K562 (cell line): ENCODE results near the gene SLC22A12. TPM values are rescaled to one million over a fixed set of nuclear protein-coding genes. Genes with fewer than 3 reads are reported as not detected.

Experiments used
- ATAC-seq: fragments of 200-7000 bp; cut with Tn5 transposase; 3 replicates; pipeline ENCODE4 v1.9.1; 2020; ENCODE audit warnings: moderate library complexity
- BruUV-seq: library from RNA; stranded (reverse); fragments of 400-500 nt; replicated peaks from 2 replicates; lab custom pipeline; 2021; lab: Mats Ljungman, UMichigan
- CTCF ChIA-PET: fragments of 300-600 bp; formaldehyde crosslinking; extraction: SDS; loops from one replicate; lab custom pipeline; 2021; ENCODE audit warnings: low intra/inter-chr PET ratio; lab: Yijun Ruan, JAX
- POLR2A ChIA-PET: fragments of 300-600, 350-650 bp; sonication (Branson Sonifier 250); formaldehyde crosslinking; extraction: SDS; loops from one replicate; lab custom pipeline; 2021; ENCODE audit warnings: antibody characterized with exemption, inconsistent platforms; lab: Yijun Ruan, JAX
- DNase-seq, 4 experiments: peaks; one replicate each; pipeline versions ENCODE4 v3.0.0 to v3.0.0-alpha.2; 2011 to 2018; ENCODE audit warnings: low spot score in 3 of 4, mixed read lengths in 3 of 4; ENCODE audit errors: extremely low read depth in 1 of 4
- FAIRE-seq: peaks from 2 replicates; lab custom pipeline; 2011; peaks lifted over from hg19 to GRCh38; lab: Jason Lieb, UNC
- H2AFZ ChIP-seq: 2 replicates; pipeline ENCODE4 v1.6.0; 2011; ENCODE audit warnings: low read depth, low read length, control low read depth, inconsistent platforms
- H3K27ac ChIP-seq: fragments of 200-600 bp; 3 replicates; pipeline ENCODE4 v1.8.0; 2011; ENCODE audit warnings: low read depth, mild to moderate bottlenecking, control low read depth, inconsistent platforms, low read length, moderate library complexity, mixed read lengths; ENCODE audit errors: extremely low read depth
- H3K27me3 ChIP-seq, 2 experiments: fragments of 300-600 bp in 1 of 2; 2 replicates in 1 of 2; 3 replicates in 1 of 2; pipeline versions ENCODE4 v1.6.0 to v1.8.0; 2011; ENCODE audit warnings: inconsistent platforms in 2 of 2, low read length in 2 of 2, mild to moderate bottlenecking in 1 of 2, mixed read lengths in 1 of 2, moderate library complexity in 1 of 2; ENCODE audit not compliant: control insufficient read depth in 2 of 2, insufficient read depth in 2 of 2
- H3K36me3 ChIP-seq: fragments of 300-600 bp; 3 replicates; pipeline ENCODE4 v1.8.0; 2011; ENCODE audit warnings: mild to moderate bottlenecking, low read length, inconsistent platforms; ENCODE audit not compliant: control insufficient read depth, insufficient read depth
- H3K4me1 ChIP-seq, 2 experiments: fragments of 200-600 bp in 1 of 2; replicated peaks in 1 of 2; 2 replicates in 1 of 2; 3 replicates in 1 of 2; pipeline versions ENCODE4 v1.5.1 to v1.8.0; 2011; ENCODE audit warnings: inconsistent platforms in 2 of 2, low read length in 2 of 2, mild to moderate bottlenecking in 1 of 2, mixed read lengths in 1 of 2, moderate library complexity in 1 of 2; ENCODE audit not compliant: control insufficient read depth in 2 of 2, insufficient read depth in 2 of 2
- H3K4me2 ChIP-seq: 2 replicates; pipeline ENCODE4 v1.6.1; 2011; ENCODE audit warnings: low read length, control low read depth, inconsistent platforms, mixed read lengths; ENCODE audit not compliant: insufficient read depth
- H3K4me3 ChIP-seq: fragments of 200-600 bp; sonication (generic), shearing (Covaris generic); 2 replicates; pipeline ENCODE4 v1.5.1; 2016; ENCODE audit warnings: control low read depth, inconsistent platforms
- H3K79me2 ChIP-seq: fragments of 200-600 bp; 3 replicates; pipeline ENCODE4 v1.8.0; 2011; ENCODE audit warnings: low read length, inconsistent platforms; ENCODE audit not compliant: control insufficient read depth, insufficient read depth
- H3K9ac ChIP-seq, 2 experiments: 2 replicates each; pipeline versions ENCODE4 v1.6.0 to v1.6.1; 2011; ENCODE audit warnings: low read depth in 2 of 2, low read length in 2 of 2, control low read depth in 1 of 2, inconsistent platforms in 1 of 2, mild to moderate bottlenecking in 1 of 2, mixed read lengths in 1 of 2; ENCODE audit not compliant: insufficient read depth in 1 of 2
- H3K9me1 ChIP-seq: one replicate; pipeline ENCODE4 v1.6.0; 2011; ENCODE audit warnings: inconsistent platforms, mild to moderate bottlenecking, low read length, moderate library complexity; ENCODE audit not compliant: control insufficient read depth, insufficient read depth
- H3K9me3 ChIP-seq: replicated peaks from 2 replicates; pipeline ENCODE4 v1.5.1; 2011; ENCODE audit warnings: low read depth, low read length, inconsistent platforms; ENCODE audit not compliant: control insufficient read depth, insufficient read depth
- H4K20me1 ChIP-seq: replicated peaks from 2 replicates; pipeline ENCODE4 v1.6.1; 2011; ENCODE audit warnings: low read length, inconsistent platforms, mixed read lengths; ENCODE audit not compliant: control insufficient read depth, insufficient read depth
- ASH1L ChIP-seq: fragments of 450-650 bp; IDR thresholded peaks from 2 replicates; pipeline ENCODE4 v1.6.1; 2018; ENCODE audit warnings: borderline replicate concordance, mild to moderate bottlenecking, low read depth; ENCODE audit not compliant: partially characterized antibody
- DPF2 ChIP-seq: fragments of 450-650 bp; IDR thresholded peaks from 2 replicates; pipeline ENCODE4 v1.6.1; 2016
- ETV5 ChIP-seq: sonication (generic); formaldehyde crosslinking; IDR thresholded peaks from 2 replicates; pipeline ENCODE4 v1.4.0; 2020; ENCODE audit warnings: low read depth, mild to moderate bottlenecking, missing genetic modification reagents
- FUS ChIP-seq: fragments of 200-400 bp; formaldehyde crosslinking; optimal IDR thresholded peaks from 2 replicates; pipeline ENCODE3; 2017; ENCODE audit warnings: low read depth, low read length
- KLF10 ChIP-seq: fragments of 250-450 bp; sonication (Bioruptor Pico); IDR thresholded peaks from 2 replicates; pipeline ENCODE4 v1.6.1; 2021; ENCODE audit warnings: matching md5 sums
- NFIX ChIP-seq: fragments of 250-450 bp; sonication (Bioruptor Pico); IDR thresholded peaks from 2 replicates; pipeline ENCODE4 v1.4.0; 2020; ENCODE audit warnings: low read depth, mild to moderate bottlenecking, moderate library complexity
- SREBF1 ChIP-seq: fragments of 150-350 bp; IDR thresholded peaks from 2 replicates; pipeline ENCODE4 v1.6.1; 2014; ENCODE audit warnings: antibody characterized with exemption, low read depth, low read length, borderline replicate concordance
- ZBTB17 ChIP-seq: fragments of 450-650 bp; formaldehyde crosslinking; IDR thresholded peaks from 2 replicates; pipeline ENCODE4 v1.4.0; 2020; ENCODE audit warnings: mild to moderate bottlenecking
- WGBS: fragments of 100-300 bp; shearing (Covaris generic); methylation state at CpG from one replicate; pipeline ENCODE4 v1.1.6; 2016; ENCODE audit warnings: low coverage, mixed read lengths; ENCODE audit not compliant: insufficient coverage; ENCODE audit errors: missing lambda C conversion rate; 5-methylcytosine and 5-hydroxymethylcytosine counted together
- in situ Hi-C: fragments of 300-500 bp; cut with MboI; formaldehyde crosslinking; loops from 4 replicates; pipeline ENCODE4 v1.15.0; 2018; ENCODE audit warnings: inconsistent platforms, mixed read lengths
- intact Hi-C: fragments of 100-400 bp; cut with micrococcal nuclease; formaldehyde crosslinking; loops from 2 replicates; pipeline ENCODE4 v1.14.2; 2022
- polyA plus RNA-seq, 8 experiments: library from polyadenylated mRNA; depleted of rRNA in 4 of 8; stranded (reverse) in 5 of 8; unstranded in 3 of 8; fragments of >200 nt; fragmentation: Nextera tagmentation in 2 of 8; fragmentation: Illumina TruSeq in 1 of 8; extraction: Ambion mirVana in 2 of 8; extraction: Trizol in 1 of 8; gene quantifications; 2 replicates each; pipeline versions ENCODE4 v1.2.1 to v1.2.3, GENCODE V29; 2011 to 2014; ENCODE audit warnings: inconsistent platforms in 1 of 8, missing spikeins in 1 of 8
- total RNA-seq, 7 experiments: library from RNA; depleted of rRNA in 6 of 7; stranded (reverse); fragments of >200 nt in 6 of 7; fragmentation: Illumina TruSeq in 2 of 7; extraction: Trizol in 2 of 7; gene quantifications; 2 replicates each; pipeline versions ENCODE4 v1.2.1 to v1.2.3, GENCODE V29; 2011 to 2021; ENCODE audit warnings: low replicate concordance in 1 of 7

Gene SLC22A12
- total and polyA plus RNA-seq, 9 of the 15 experiments (the other 6 are each of a cell fraction or from before 2014, with no cell fraction given) = not detected

DNA sequence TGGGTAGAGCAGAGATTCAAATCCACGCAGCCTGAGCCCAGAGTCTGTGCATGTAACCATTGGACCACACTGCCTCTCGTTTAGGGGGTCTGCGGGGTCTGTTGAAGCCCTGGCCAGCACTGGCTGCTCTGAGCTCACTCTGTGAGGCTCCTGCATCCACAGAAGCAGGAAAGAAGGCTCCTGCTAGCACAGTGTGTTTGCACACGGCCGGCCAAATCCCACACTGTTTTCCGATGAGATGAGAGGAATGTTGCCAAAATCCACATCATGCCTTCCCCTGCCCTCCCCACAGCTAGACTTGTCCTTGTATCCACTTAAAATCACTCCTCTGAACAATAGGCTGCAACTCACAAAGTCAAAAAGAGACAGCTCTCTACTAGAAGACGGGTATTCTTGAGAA, 10.6 kb upstream of the SLC22A12 start:
- Histone ChIP-seq H3K27me3 (peaks cover 20 to 81% of the 10 kb centered on the region in 2 experiments), H3K4me3 (no peak overlapping the region), H2AFZ (no peak overlapping the region), H3K27ac (no peak overlapping the region), H3K9ac (no peak overlapping the region), H3K79me2 (no peaks in the 10 kb centered on the region), H3K9me3 (no peaks in the 10 kb centered on the region), H4K20me1 (no peaks in the 10 kb centered on the region), H3K9me1 (peaks cover 3% of the 10 kb centered on the region), H3K4me1 (peaks cover 3 to 17% of the 10 kb centered on the region in 2 experiments; a peak in 3 of 5 replicates), H3K36me3 (no peaks in the 10 kb centered on the region), H3K4me2 (no peak overlapping the region)
- CTCF ChIA-PET = no interaction called here
- 0% methylated on average over 7 of the region's 7 CpGs for WGBS
- ATAC-seq (no peak), DNase-seq (no peak), FAIRE-seq (no peak)
- no TSS peak for BruUV-seq
- intact Hi-C loops = no loop called here
- in situ Hi-C loops = no loop called here
- POLR2A ChIA-PET = interaction anchor here (1.4 kb wide), 1 partner anchor 8 kb away, joined by 6 read pairs; no protein-coding TSS in a partner anchor
- TF ChIP-seq NFIX (CRISPR knock-in tag) = no peak

DNA sequence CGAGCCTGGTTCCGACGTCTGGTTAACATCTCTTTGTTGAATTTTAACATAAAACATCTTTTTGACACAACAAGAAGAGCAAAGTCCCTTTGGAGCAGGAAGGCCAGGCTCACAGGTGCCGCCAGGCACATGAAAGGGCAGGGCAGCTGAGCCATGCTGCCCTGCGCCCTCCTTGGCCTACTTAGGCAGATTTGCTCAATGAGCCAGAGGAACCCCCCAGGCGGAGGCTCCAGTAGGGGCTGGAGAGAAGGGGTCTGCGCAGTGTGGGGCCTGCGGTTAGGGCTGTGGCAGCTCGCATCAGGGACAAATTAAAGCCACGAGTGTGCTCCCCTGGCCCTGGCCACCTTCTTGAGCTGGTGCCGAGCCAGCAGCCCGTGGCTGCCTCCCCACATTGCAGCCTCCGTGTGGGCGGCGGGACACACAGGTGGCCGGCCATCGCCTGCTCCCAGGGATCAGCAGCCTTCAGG, 9.9 kb upstream of the SLC22A12 start:
- Histone ChIP-seq H3K4me3 (no peak overlapping the region), H3K9me3 (no peaks in the 10 kb centered on the region), H4K20me1 (no peaks in the 10 kb centered on the region), H3K27ac (no peak overlapping the region), H3K9me1 (peaks cover 3% of the 10 kb centered on the region), H2AFZ (no peak overlapping the region), H3K27me3 (peaks cover 20 to 85% of the 10 kb centered on the region in 2 experiments), H3K4me1 (peaks cover 3 to 17% of the 10 kb centered on the region in 2 experiments; a peak in 3 of 5 replicates), H3K4me2 (no peak overlapping the region), H3K36me3 (no peaks in the 10 kb centered on the region), H3K9ac (no peak overlapping the region), H3K79me2 (no peaks in the 10 kb centered on the region)
- ChIA-PET POLR2A (interaction anchor here (1.1 to 1.4 kb wide), 2 partner anchors 9 to 16 kb away, joined by 3 to 6 read pairs; no protein-coding TSS in a partner anchor), CTCF (no interaction called here)
- ATAC-seq = no peak
- intact Hi-C loops = no loop called here
- in situ Hi-C loops = no loop called here
- WGBS = 4% methylated on average over 15 of the region's 17 CpGs
- no peak for DNase-seq
- no peak for FAIRE-seq
- no TSS peak for BruUV-seq
- TF ChIP-seq ZBTB17 (CRISPR knock-in tag) = no peak
- no peak for TF ChIP-seq FUS
- TF ChIP-seq KLF10 = no peak
- TF ChIP-seq ETV5 (CRISPR knock-in tag) = no peak
- no peak for TF ChIP-seq SREBF1
- no peak for TF ChIP-seq ASH1L
- no peak for TF ChIP-seq DPF2
